Measurements from ENCODE around the gene SORCS3. TPM values are rescaled to one million over a fixed set of nuclear protein-coding genes. Genes with fewer than 3 reads are reported as not detected.

Gene SORCS3
- total and polyA plus RNA-seq, 9 of the 15 experiments (the other 6 are each of a cell fraction or from before 2014, with no cell fraction given): not detected

GRCh38 chr10:104816501-104816900 is 175.4 kb downstream of the SORCS3 start (continued):
- TF ChIP-seq, protein P1, sequence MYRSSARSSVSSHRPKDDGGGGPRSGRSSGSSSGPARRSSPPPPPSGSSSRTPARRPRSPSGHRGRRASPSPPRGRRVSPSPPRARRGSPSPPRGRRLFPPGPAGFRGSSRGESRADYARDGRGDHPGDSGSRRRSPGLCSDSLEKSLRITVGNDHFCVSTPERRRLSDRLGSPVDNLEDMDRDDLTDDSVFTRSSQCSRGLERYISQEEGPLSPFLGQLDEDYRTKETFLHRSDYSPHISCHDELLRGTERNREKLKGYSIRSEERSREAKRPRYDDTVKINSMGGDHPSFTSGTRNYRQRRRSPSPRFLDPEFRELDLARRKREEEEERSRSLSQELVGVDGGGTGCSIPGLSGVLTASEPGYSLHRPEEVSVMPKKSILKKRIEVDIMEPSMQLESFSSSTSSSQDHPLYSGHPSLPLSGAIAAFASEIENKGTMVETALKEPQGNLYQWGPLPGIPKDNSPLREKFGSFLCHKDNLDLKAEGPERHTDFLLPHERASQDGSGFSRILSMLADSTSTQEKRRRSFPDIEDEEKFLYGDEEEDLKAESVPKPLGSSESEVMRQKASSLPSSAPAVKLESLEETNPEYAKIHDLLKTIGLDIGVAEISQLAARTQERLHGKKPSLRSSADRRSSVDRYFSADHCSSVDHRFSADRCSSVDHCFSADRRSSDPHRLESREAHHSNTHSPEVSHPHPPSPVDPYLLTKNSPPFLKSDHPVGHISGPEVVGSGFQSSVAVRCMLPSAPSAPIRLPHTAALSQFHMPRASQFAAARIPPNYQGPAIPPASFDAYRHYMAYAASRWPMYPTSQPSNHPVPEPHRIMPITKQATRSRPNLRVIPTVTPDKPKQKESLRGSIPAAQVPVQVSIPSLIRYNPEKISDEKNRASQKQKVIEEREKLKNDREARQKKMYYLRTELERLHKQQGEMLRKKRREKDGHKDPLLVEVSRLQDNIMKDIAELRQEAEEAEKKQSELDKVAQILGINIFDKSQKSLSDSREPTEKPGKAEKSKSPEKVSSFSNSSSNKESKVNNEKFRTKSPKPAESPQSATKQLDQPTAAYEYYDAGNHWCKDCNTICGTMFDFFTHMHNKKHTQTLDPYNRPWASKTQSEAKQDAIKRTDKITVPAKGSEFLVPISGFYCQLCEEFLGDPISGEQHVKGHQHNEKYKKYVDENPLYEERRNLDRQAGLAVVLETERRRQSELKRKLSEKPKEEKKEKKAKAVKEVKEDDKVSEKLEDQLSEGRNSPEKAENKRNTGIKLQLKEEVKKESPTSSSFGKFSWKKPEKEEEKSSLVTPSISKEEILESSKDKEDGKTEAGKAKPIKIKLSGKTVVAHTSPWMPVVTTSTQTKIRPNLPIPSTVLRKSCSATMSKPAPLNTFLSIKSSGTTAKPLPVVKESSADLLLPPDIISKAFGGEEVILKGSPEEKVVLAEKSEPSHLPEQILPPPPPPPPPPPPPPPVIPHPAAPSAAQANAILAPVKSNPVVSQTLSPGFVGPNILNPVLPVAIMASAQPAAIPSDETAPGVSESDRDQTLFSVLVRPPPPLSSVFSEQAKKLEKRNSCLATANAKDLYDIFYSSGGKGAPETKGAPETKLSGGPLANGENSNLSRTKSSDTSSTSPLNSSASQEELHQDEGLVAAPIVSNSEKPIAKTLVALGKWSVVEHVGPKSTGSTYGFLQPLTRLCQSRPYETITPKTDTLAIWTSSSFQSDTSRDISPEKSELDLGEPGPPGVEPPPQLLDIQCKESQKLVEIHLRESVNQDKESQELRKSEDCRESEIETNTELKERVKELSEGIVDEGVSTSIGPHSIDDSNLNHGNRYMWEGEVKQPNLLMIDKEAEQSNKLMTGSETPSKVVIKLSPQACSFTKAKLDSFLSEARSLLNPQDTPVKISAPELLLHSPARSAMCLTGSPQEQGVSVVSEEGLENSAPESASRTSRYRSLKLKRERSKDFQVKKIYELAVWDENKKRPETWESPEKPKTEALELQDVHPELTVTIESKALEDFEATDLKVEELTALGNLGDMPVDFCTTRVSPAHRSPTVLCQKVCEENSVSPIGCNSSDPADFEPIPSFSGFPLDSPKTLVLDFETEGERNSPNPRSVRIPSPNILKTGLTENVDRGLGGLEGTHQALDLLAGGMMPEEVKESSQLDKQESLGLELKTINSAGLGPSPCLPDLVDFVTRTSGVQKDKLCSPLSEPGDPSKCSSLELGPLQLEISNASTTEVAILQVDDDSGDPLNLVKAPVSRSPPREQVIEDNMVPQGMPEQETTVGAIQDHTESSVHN (IDR thresholded peaks at IDR 0.05; ENCODE audit: borderline replicate concordance in 1 of 2, low read depth in 1 of 2): no peak
- TF ChIP-seq RFX5 (IDR thresholded peaks at IDR 0.05; ENCODE audit: low read depth, low read length) (no peak), BRD9 (IDR thresholded peaks at IDR 0.05; ENCODE audit: low read depth, partially characterized antibody) (no peak), KLF13 (tag; IDR thresholded peaks at IDR 0.05; ENCODE audit: borderline replicate concordance, low read depth) (no peak), TAF9B (IDR thresholded peaks at IDR 0.05; ENCODE audit: partially characterized antibody) (no peak), TBL1XR1 (IDR thresholded peaks at IDR 0.05; ENCODE audit: low read length in 2 of 2) (no peak), DPF2 (IDR thresholded peaks at IDR 0.05) (no peak), NCOA4 (IDR thresholded peaks at IDR 0.05; ENCODE audit: partially characterized antibody) (no peak), ZNF436 (CRISPR knock-in tag; IDR thresholded peaks at IDR 0.05) (no peak), ZNF354B (CRISPR knock-in tag; IDR thresholded peaks at IDR 0.05) (no peak)
- TF ChIP-seq, protein P2, sequence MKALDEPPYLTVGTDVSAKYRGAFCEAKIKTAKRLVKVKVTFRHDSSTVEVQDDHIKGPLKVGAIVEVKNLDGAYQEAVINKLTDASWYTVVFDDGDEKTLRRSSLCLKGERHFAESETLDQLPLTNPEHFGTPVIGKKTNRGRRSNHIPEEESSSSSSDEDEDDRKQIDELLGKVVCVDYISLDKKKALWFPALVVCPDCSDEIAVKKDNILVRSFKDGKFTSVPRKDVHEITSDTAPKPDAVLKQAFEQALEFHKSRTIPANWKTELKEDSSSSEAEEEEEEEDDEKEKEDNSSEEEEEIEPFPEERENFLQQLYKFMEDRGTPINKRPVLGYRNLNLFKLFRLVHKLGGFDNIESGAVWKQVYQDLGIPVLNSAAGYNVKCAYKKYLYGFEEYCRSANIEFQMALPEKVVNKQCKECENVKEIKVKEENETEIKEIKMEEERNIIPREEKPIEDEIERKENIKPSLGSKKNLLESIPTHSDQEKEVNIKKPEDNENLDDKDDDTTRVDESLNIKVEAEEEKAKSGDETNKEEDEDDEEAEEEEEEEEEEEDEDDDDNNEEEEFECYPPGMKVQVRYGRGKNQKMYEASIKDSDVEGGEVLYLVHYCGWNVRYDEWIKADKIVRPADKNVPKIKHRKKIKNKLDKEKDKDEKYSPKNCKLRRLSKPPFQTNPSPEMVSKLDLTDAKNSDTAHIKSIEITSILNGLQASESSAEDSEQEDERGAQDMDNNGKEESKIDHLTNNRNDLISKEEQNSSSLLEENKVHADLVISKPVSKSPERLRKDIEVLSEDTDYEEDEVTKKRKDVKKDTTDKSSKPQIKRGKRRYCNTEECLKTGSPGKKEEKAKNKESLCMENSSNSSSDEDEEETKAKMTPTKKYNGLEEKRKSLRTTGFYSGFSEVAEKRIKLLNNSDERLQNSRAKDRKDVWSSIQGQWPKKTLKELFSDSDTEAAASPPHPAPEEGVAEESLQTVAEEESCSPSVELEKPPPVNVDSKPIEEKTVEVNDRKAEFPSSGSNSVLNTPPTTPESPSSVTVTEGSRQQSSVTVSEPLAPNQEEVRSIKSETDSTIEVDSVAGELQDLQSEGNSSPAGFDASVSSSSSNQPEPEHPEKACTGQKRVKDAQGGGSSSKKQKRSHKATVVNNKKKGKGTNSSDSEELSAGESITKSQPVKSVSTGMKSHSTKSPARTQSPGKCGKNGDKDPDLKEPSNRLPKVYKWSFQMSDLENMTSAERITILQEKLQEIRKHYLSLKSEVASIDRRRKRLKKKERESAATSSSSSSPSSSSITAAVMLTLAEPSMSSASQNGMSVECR (CRISPR knock-in tag; IDR thresholded peaks at IDR 0.05): no peak
- TF ChIP-seq, protein P3, sequence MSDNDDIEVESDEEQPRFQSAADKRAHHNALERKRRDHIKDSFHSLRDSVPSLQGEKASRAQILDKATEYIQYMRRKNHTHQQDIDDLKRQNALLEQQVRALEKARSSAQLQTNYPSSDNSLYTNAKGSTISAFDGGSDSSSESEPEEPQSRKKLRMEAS (CRISPR knock-in tag; IDR thresholded peaks at IDR 0.05): no peak
- TF ChIP-seq, protein P4, sequence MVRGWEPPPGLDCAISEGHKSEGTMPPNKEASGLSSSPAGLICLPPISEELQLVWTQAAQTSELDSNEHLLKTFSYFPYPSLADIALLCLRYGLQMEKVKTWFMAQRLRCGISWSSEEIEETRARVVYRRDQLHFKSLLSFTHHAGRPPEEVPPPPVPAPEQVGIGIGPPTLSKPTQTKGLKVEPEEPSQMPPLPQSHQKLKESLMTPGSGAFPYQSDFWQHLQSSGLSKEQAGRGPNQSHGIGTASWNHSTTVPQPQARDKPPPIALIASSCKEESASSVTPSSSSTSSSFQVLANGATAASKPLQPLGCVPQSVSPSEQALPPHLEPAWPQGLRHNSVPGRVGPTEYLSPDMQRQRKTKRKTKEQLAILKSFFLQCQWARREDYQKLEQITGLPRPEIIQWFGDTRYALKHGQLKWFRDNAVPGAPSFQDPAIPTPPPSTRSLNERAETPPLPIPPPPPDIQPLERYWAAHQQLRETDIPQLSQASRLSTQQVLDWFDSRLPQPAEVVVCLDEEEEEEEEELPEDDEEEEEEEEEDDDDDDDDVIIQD (CRISPR knock-in tag; IDR thresholded peaks at IDR 0.05): no peak

Data from K562 (cell line).